Stimulated activated naive CD8-positive, alpha-beta T cell treated with anti-CD3 and anti-CD28 coated beads, Interleukin-15, Interleukin-2, amounts not matched to agents 100 ng/mL and 50 ng/mL, for 24 hours (primary cell): ENCODE data around the gene USP3.

Source experiments
- H3K27ac Mint-ChIP-seq: one replicate; pipeline ENCODE4 v1.8.0; 2021; ENCODE audit warnings: mild to moderate bottlenecking, mixed read lengths
- H3K27me3 Mint-ChIP-seq: one replicate; pipeline ENCODE4 v1.8.0; 2021; ENCODE audit warnings: mixed read lengths
- H3K36me3 Mint-ChIP-seq: one replicate; pipeline ENCODE4 v1.8.0; 2021; ENCODE audit warnings: low read depth, mixed read lengths
- H3K4me1 Mint-ChIP-seq: one replicate; pipeline ENCODE4 v1.8.0; 2021; ENCODE audit warnings: low read depth, mixed read lengths
- H3K4me3 Mint-ChIP-seq: one replicate; pipeline ENCODE4 v1.8.0; 2021; ENCODE audit warnings: mild to moderate bottlenecking, mixed read lengths
- H3K9me3 Mint-ChIP-seq: one replicate; pipeline ENCODE4 v1.8.0; 2021; ENCODE audit warnings: mixed read lengths

USP3 gene

DNA sequence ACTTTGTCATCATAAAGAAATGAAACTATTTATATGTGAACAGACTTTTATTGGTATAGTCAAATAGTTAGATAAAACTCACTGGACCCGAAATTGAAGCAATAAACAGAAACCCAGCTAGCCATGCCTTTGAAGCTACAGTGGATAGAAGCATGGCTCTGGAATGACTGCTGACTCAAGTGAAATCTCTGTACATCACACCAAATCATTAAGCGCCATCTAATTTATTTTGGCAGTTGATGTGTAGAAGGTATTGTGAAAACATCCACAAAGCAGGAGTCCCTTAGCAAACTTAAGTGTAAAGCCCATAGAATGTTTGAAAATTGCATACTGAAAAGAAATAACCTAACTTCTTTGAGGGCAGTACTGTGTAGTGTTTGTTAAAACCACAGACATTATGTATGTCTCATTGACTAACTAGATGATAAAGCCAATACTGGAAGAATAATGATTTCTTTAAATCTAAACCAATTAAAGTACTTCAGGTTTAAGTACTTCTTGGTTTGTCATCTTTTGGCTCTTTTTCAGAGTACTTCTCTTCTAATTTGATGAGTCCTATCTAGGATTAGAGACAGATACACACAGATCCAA lies 50.0 kb downstream of the USP3 start:
- H3K27ac Mint-ChIP-seq: peak overlapping the region; percentile 84
- H3K36me3 Mint-ChIP-seq: peaks cover 54% of the 10 kb centered on the region
- no peaks in the 10 kb centered on the region for H3K27me3 Mint-ChIP-seq
- H3K9me3 Mint-ChIP-seq: no peaks in the 10 kb centered on the region
- H3K4me1 Mint-ChIP-seq: peaks cover 63% of the 10 kb centered on the region
- no peak overlapping the region for H3K4me3 Mint-ChIP-seq

DNA sequence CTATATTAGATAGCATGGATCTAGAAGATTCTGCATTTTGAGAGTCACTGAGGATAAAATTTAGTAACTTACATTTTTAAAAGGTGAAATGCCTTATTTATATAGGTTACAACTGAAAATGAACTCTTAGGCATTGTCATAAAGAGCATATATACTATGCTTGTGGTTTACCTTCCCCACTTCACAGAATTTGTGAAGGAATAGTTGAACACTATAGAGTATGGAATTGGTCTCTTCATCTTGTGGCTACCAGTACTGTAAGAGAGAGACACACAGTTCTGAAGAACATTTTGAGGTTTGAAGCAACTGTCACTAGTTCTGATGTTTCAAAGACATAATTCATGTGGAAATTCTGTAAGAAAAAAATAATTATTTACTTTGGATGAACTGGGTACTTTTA lies 51.1 kb downstream of the USP3 start:
- H3K4me3 Mint-ChIP-seq: no peak overlapping the region
- H3K4me1 Mint-ChIP-seq: peaks cover 74% of the 10 kb centered on the region
- no peaks in the 10 kb centered on the region for H3K9me3 Mint-ChIP-seq
- peak overlapping the region; percentile 49 for H3K27ac Mint-ChIP-seq
- peaks cover 65% of the 10 kb centered on the region for H3K36me3 Mint-ChIP-seq
- no peaks in the 10 kb centered on the region for H3K27me3 Mint-ChIP-seq

DNA sequence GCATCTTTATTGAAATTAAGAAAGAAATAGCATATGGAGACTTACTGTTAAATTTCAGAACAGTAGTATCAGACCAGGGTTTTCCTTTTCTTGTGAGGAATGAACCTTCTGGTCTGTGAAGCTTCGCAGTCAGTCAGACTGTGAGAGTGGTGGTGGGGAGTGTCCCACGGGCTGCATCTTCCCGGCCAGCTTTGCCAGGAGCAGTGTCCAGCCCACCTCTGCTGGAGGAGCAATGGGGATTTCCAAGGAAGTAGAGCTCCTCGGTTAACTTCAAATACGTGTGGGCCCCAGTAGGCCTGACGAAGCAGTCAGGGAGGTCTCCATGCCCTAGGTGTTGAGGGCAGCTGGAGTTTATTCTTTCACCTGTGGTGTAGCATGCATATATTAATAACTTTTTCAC lies 51.9 kb downstream of the USP3 start:
- Mint-ChIP-seq H3K4me1 (peaks cover 81% of the 10 kb centered on the region), H3K36me3 (peaks cover 73% of the 10 kb centered on the region), H3K27me3 (no peaks in the 10 kb centered on the region), H3K4me3 (no peak overlapping the region), H3K27ac (peak overlapping the region; percentile 1), H3K9me3 (no peaks in the 10 kb centered on the region)

DNA sequence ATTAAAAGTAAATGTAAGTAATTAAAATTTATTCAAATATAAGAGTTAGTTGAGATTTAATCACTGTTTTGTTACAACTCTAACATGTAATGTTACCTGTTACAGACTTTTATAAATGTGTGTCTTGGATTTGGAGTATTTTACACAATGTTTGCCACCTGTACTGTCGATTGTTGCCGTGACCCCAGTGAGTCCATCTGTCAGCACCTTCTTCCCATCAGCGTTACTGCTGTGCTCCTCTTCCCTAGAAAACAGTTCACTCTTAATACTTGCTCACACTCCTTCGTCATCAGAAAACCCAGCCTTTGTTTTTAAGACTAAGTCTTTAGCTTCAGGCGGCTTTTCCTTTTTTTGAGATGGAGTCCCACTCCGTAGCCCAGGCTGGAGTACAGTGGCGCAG lies 52.3 kb downstream of the USP3 start:
- H3K4me3 Mint-ChIP-seq: no peak overlapping the region
- H3K27ac Mint-ChIP-seq: no peak overlapping the region
- peaks cover 77% of the 10 kb centered on the region for H3K36me3 Mint-ChIP-seq
- no peaks in the 10 kb centered on the region for H3K9me3 Mint-ChIP-seq
- peaks cover 86% of the 10 kb centered on the region for H3K4me1 Mint-ChIP-seq
- H3K27me3 Mint-ChIP-seq: no peaks in the 10 kb centered on the region

DNA sequence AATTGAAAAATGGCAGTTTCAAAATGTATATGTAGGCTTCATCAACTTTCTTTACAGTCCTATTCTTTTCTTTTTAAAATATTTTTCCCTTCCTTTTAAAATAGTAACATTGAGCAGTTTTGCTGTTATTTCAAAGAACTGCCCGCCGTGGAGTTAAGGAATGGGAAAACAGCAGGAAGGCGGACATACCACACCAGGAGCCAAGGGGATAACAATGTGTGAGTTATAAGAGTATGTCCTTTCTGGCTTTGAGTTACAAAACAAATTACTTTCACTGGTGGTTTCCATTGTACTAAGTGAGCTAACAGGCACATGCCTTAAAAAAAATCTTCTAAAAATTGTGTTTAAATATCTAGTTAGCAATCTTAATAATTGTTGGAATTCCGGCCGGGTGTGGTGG lies 55.4 kb downstream of the USP3 start:
- peaks cover 66% of the 10 kb centered on the region for H3K4me1 Mint-ChIP-seq
- H3K27ac Mint-ChIP-seq: peak overlapping the region; percentile 52
- no peak overlapping the region for H3K4me3 Mint-ChIP-seq
- no peaks in the 10 kb centered on the region for H3K27me3 Mint-ChIP-seq
- peaks cover 86% of the 10 kb centered on the region for H3K36me3 Mint-ChIP-seq
- no peaks in the 10 kb centered on the region for H3K9me3 Mint-ChIP-seq

DNA sequence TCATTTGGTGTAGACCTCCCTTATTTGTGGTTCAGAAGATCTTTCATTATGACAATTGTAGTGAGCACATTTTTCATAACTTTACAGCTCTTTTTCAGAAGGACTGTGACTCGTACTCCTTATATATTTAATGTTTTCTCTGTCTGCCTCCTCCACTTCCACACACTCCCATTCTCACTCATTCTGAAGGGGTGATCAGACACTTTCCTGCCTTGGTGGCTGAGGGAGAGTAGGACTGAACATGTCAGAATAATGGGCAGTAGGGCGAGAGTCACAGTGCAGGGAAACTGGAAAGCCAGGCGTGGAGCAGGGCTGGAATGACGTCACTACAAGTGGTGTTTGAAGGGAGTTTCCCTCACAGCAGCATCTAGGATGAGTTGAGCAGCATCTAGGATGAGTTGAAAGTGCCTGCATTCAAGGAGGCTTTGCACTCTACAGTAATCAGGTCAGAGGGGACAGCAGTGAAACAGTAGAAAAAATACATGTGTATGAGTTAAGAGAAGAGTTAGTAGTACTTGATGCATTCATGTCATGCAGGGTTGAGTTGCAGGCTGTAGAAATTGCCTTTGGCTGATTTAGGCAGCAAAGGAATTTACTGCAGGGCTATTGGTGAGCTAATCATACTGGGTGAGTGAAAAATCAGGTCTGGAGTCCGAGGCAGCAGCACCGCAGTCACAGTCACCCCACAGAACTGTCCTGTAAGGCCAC lies 56.5 kb downstream of the USP3 start:
- Mint-ChIP-seq H3K9me3 (no peaks in the 10 kb centered on the region), H3K27me3 (no peaks in the 10 kb centered on the region), H3K4me3 (peak overlapping the region; percentile 33), H3K27ac (peak overlapping the region; percentile 87), H3K36me3 (peaks cover 77% of the 10 kb centered on the region), H3K4me1 (peaks cover 64% of the 10 kb centered on the region)

DNA sequence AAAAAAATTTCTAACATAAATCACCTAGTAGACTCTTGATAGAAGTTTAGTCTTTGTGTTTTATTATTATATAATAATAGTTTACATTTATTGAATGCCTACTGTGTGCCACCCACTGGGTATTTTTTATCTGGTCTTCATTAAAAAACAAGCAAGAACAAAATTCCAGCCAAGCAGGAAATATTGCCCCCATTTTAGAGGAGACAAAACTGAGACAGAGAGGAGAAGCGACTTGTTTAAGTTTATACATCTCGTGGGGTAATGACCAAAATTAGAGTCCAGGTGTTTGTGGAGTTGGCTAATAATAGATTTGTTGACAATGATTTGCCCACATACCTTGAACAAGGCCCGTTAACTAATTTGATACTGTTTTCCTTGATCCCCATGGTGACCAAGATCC lies 59.7 kb downstream of the USP3 start:
- H3K9me3 Mint-ChIP-seq: no peaks in the 10 kb centered on the region
- H3K36me3 Mint-ChIP-seq: peaks cover 59% of the 10 kb centered on the region
- H3K27ac Mint-ChIP-seq: no peak overlapping the region
- H3K4me3 Mint-ChIP-seq: no peak overlapping the region
- peaks cover 47% of the 10 kb centered on the region for H3K4me1 Mint-ChIP-seq
- no peaks in the 10 kb centered on the region for H3K27me3 Mint-ChIP-seq

DNA sequence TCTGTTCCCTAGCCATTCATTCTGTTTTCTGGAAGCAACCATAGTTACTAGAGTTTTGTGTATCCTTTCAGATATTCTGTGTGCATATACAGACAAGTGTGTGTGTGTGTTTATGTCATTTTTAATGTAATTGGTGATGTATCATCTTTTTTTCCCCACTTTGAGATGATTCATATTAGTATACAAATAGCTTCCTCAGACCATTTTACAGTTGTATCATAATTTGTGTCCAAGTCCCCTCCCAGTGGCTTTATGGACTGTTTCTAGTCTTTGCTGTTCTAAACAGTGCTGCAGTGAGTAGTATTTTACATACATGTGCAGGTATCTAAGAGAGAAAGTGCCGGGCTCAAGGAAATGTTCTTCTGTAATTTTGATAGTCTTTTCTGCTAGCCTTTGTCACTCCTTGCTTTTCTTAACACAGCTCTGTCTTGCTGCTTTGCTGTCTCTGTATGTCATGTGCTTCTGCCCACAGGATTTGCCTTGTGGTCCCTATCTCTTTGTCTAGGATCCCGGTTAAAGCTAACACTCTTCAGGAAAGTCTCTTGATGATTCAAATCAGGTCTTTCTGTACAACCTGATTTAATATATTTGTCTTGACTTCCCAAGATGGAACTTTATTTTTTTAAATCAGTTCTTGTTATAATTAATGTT lies 61.3 kb downstream of the USP3 start:
- Mint-ChIP-seq H3K9me3 (no peaks in the 10 kb centered on the region), H3K36me3 (peaks cover 53% of the 10 kb centered on the region), H3K27ac (no peak overlapping the region), H3K4me1 (peaks cover 32% of the 10 kb centered on the region), H3K27me3 (no peaks in the 10 kb centered on the region), H3K4me3 (no peak overlapping the region)

DNA sequence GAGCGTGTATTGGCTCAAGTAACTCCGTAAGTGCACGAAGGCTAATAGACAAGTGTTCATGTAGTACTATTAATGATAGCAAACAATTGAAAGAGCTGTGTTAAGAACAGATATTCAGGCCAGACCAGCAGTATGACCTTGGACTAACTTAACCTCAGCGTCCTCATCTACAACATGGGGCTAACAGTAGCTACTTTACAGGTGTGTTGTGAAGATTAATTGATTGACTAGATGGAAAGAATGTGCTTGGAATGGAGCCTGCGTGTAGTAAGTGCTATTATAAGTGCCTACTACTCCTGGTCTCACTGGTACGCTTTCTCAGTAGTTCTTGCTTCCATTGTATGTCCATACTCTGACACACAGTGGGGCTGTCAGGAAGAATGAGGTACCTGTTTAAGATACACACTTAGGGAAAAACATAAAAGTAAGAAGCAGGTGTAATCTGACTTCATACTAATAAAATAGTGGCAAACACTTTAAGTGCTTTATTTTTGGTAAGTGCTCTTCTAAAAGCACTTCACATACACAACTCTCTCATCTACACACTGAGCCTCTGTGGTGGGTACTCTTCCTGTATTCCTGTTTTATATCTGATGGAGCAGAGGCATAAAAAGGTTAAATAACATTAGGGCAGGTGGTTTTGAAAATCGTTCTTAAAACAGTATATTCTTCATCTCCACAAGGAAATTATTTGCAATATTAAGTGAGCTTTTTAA lies 68.5 kb downstream of the USP3 start:
- Mint-ChIP-seq H3K27me3 (no peaks in the 10 kb centered on the region), H3K27ac (no peak overlapping the region)

DNA sequence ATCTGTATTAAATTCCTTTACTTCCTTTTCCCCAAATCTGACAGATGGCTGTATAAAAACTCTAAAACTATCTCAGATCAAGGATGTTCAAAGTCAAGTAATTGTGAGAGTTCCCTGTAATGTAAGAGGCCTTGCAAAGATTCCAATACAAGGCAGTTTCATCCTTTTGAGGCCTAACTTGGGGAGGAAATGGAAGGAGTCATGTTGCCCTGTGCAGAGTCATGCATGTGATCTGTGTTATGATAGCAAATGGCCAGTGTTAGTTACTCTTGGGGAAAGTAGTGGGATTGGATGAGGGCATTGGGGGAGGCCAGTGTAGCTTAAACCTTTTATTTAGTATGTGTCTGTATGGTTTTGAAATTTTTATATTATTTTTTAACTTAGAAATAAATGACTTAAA lies 69.1 kb downstream of the USP3 start:
- no peaks in the 10 kb centered on the region for H3K9me3 Mint-ChIP-seq
- no peaks in the 10 kb centered on the region for H3K27me3 Mint-ChIP-seq
- no peak overlapping the region for H3K4me3 Mint-ChIP-seq
- peaks cover 65% of the 10 kb centered on the region for H3K36me3 Mint-ChIP-seq
- peaks cover 10% of the 10 kb centered on the region for H3K4me1 Mint-ChIP-seq
- peak overlapping the region; percentile 4 for H3K27ac Mint-ChIP-seq

More for the DNA sequence above, 68.5 kb downstream of the USP3 start:
- Mint-ChIP-seq H3K36me3 (peaks cover 70% of the 10 kb centered on the region), H3K9me3 (no peaks in the 10 kb centered on the region), H3K4me3 (no peak overlapping the region), H3K4me1 (peaks cover 10% of the 10 kb centered on the region)

DNA sequence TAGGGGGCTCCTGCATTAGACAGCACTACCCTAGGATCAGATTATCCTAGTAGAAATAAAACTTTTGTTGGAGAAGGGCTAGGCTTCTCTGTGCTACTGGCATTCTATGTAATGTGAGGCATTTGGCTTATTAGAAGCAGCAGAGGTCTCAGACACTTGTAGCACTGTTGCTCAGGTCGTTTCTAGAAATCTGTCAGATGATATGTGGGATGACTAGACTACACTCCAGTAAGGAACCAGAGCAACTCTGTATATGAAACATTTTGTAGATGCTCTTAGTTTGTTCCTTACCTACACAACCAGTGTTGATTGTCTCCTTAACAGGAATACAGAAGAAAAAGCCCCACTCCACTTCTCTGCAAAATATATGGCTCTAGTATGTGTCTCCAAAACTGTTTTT lies 70.9 kb downstream of the USP3 start:
- no peaks in the 10 kb centered on the region for H3K9me3 Mint-ChIP-seq
- peaks cover 64% of the 10 kb centered on the region for H3K36me3 Mint-ChIP-seq
- H3K4me1 Mint-ChIP-seq: peaks cover 7% of the 10 kb centered on the region
- no peak overlapping the region for H3K4me3 Mint-ChIP-seq
- H3K27ac Mint-ChIP-seq: no peak overlapping the region
- H3K27me3 Mint-ChIP-seq: no peaks in the 10 kb centered on the region

DNA sequence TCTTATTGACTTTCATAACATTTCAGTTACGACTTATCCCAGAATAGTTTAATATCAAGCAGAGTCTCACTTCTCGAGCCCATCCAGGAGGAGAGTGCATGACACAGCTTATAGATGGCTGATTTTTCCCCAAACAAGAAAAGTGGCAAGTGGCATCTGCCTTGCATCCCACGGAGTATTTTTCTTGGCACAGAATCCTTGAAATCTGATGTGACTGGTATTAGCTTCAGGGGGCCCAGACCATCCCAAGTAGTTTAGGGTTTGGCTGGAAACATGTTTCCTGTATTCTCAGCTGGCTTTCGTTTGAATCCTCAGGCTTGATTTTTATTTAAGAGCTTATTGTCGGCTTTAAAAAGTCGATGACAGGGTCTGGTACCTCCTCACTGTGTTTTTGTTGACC lies 72.0 kb downstream of the USP3 start:
- H3K9me3 Mint-ChIP-seq: no peaks in the 10 kb centered on the region
- H3K27ac Mint-ChIP-seq: no peak overlapping the region
- no peaks in the 10 kb centered on the region for H3K27me3 Mint-ChIP-seq
- peaks cover 7% of the 10 kb centered on the region for H3K4me1 Mint-ChIP-seq
- no peak overlapping the region for H3K4me3 Mint-ChIP-seq
- peaks cover 65% of the 10 kb centered on the region for H3K36me3 Mint-ChIP-seq

DNA sequence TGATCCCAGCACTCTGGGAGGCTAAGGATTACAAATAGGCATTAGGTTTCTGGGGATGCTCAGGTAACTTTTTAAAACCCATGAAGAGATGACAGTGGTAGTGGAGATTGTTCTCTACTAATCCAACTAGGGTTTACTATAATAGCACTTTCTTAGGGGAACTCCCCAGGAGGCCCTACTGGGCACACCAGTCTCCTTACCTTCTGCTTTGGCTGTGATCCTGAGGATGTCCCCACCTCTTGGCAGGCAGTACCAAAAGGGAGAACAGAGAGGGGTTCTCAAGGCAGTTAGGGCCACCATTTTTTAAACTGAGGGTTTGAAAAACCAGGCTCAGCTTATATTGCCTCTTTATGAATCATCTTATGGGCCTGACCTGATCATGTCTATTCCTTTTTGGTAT lies 77.8 kb downstream of the USP3 start:
- Mint-ChIP-seq H3K36me3 (peaks cover 63% of the 10 kb centered on the region), H3K4me3 (no peak overlapping the region), H3K27me3 (no peaks in the 10 kb centered on the region), H3K27ac (peak overlapping the region; percentile 70), H3K9me3 (no peaks in the 10 kb centered on the region), H3K4me1 (peaks cover 17% of the 10 kb centered on the region)

DNA sequence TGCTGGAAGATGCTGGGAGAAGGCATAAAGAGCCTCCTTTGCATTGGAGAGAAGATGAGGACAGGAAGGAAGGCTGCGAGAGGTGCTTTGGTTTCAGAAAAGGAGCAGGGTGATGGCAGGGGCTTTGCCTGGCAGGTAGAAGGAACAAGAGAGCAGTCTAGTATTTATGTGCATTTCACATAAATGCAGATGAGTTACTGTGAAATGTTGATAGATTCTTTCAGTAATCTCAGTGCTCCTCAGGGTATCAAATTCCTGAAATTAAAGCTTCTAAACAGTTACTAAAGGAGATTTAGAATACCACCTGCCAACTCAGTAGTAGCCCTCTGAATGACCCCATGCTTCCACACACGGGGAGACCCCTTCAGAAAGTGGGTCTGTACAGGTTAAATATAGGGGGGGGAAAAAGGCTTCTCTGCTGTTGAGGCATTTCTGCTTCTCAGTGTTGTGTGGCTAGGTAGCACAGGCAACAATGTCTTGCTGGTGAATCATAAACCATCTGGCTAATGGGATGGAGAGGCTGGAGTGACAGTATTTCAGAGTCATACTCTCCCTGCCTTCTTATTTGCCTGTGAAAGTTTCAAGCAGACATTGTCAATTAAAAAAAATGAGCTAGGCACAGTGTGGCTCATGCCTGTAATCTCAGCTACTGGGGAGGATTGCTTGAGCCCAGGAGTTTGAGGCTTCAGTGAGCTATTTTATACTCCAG lies 78.5 kb downstream of the USP3 start:
- peak overlapping the region; percentile 70 for H3K27ac Mint-ChIP-seq
- no peak overlapping the region for H3K4me3 Mint-ChIP-seq
- peaks cover 17% of the 10 kb centered on the region for H3K4me1 Mint-ChIP-seq
- H3K27me3 Mint-ChIP-seq: no peaks in the 10 kb centered on the region
- peaks cover 63% of the 10 kb centered on the region for H3K36me3 Mint-ChIP-seq
- H3K9me3 Mint-ChIP-seq: no peaks in the 10 kb centered on the region
